A673 (cell line): ENCODE data around the gene TTC19. TPM values are rescaled to one million over a fixed set of nuclear protein-coding genes. Genes with fewer than 3 reads are reported as not detected.

Experiments
- BruUV-seq: library from RNA; stranded (reverse); fragments of 400-500 nt; replicated peaks from 2 replicates; lab custom pipeline; 2021; lab: Mats Ljungman, UMichigan
- CTCF ChIA-PET: fragments of 300-600 bp; sonication (Branson Sonifier 250); formaldehyde crosslinking; loops from one replicate; lab custom pipeline; 2022; ENCODE audit warnings: antibody characterized with exemption; lab: Charles Lee
- POLR2A ChIA-PET: fragments of 300-600 bp; sonication (Branson Sonifier 250); formaldehyde crosslinking; loops from one replicate; lab custom pipeline; 2022; ENCODE audit warnings: antibody characterized with exemption; ENCODE audit not compliant: low non-redundant PET; lab: Charles Lee
- DNase-seq: peaks from one replicate; pipeline ENCODE4 v3.0.0-alpha.2; 2015; ENCODE audit warnings: low spot score
- H3K27ac ChIP-seq: fragments of 200-600 bp; sonication (generic); 2 replicates; pipeline ENCODE4 v1.5.1; 2016; ENCODE audit warnings: mixed run types, low read depth, mild to moderate bottlenecking, mixed read lengths, antibody characterized with exemption, low read length; ENCODE audit not compliant: poor library complexity, severe bottlenecking
- H3K27me3 ChIP-seq: fragments of 200-600 bp; sonication (generic); replicated peaks from 2 replicates; pipeline ENCODE4 v1.6.1; 2017; ENCODE audit warnings: mixed run types, low read depth, mild to moderate bottlenecking, mixed read lengths, antibody characterized with exemption, low read length; ENCODE audit not compliant: insufficient read depth, poor library complexity
- H3K36me3 ChIP-seq: fragments of 200-600 bp; sonication (generic); 2 replicates; pipeline ENCODE4 v1.6.1; 2016; ENCODE audit warnings: mixed run types, mild to moderate bottlenecking, mixed read lengths, antibody characterized with exemption, low read length; ENCODE audit not compliant: insufficient read depth, poor library complexity, severe bottlenecking
- H3K4me1 ChIP-seq: fragments of 200-600 bp; sonication (generic); 2 replicates; pipeline ENCODE4 v1.6.1; 2017; ENCODE audit warnings: mixed run types, mild to moderate bottlenecking, mixed read lengths, antibody characterized with exemption, low read length; ENCODE audit not compliant: insufficient read depth, poor library complexity, severe bottlenecking
- H3K4me3 ChIP-seq: fragments of 200-600 bp; sonication (generic); 2 replicates; pipeline ENCODE4 v1.5.1; 2016; ENCODE audit warnings: low read depth, mixed run types, mild to moderate bottlenecking, mixed read lengths, low read length; ENCODE audit not compliant: poor library complexity, severe bottlenecking
- H3K9me3 ChIP-seq: fragments of 200-600 bp; sonication (generic); 2 replicates; pipeline ENCODE4 v1.6.1; 2016; ENCODE audit warnings: mixed run types, low read depth, mild to moderate bottlenecking, mixed read lengths, antibody characterized with exemption, low read length; ENCODE audit not compliant: poor library complexity, severe bottlenecking
- CTCF ChIP-seq: fragments of 300-800, 200-600 bp; sonication (generic); conservative IDR thresholded peaks from 2 replicates; pipeline ENCODE4 v1.5.1; 2017; ENCODE audit warnings: low read depth, mild to moderate bottlenecking, antibody characterized with exemption, low read length, moderate library complexity, mixed read lengths
- EZH2 ChIP-seq: fragments of 200-600 bp; sonication (generic); IDR thresholded peaks from 2 replicates; pipeline ENCODE4 v1.6.1; 2017; ENCODE audit warnings: borderline replicate concordance, low read depth, mild to moderate bottlenecking, mixed read lengths, antibody characterized with exemption, low read length; ENCODE audit not compliant: poor library complexity, severe bottlenecking
- intact Hi-C: fragments of 100-400 bp; cut with micrococcal nuclease; formaldehyde crosslinking; loops from one replicate; pipeline ENCODE4 v1.10.0; 2022; ENCODE audit not compliant: unreplicated experiment
- total RNA-seq: library from RNA; stranded (reverse); gene quantifications from 2 replicates; pipeline ENCODE4 v1.2.3, GENCODE V29; 2021

TTC19 gene
- total RNA-seq, 1 experiment from 2014 or later, result 44.5 TPM

GRCh38 chr17:16072031-16072430 is 72.4 kb downstream of the TTC19 start:
- TF ChIP-seq CTCF (no peak), EZH2 (no peak)
- no peaks in the 10 kb centered on the region for H3K9me3 ChIP-seq
- DNase-seq, result no peak
- no TSS peak for BruUV-seq
- H3K27ac ChIP-seq, result no peak overlapping the region
- POLR2A ChIA-PET, result no interaction called here
- no peaks in the 10 kb centered on the region for H3K27me3 ChIP-seq
- H3K36me3 ChIP-seq, result peaks cover 35% of the 10 kb centered on the region
- CTCF ChIA-PET, result interaction anchor here (0.6 kb wide), 1 partner anchor 83 kb away, joined by 4 read pairs; no protein-coding TSS in a partner anchor
- intact Hi-C loops, result no loop called here
- no peaks in the 10 kb centered on the region for H3K4me1 ChIP-seq
- no peak overlapping the region for H3K4me3 ChIP-seq

- Histone ChIP-seq H3K4me3 (no peak overlapping the region), H3K36me3 (peaks cover 45% of the 10 kb centered on the region), H3K27me3 (no peaks in the 10 kb centered on the region), H3K9me3 (no peaks in the 10 kb centered on the region), H3K4me1 (no peaks in the 10 kb centered on the region), H3K27ac (no peak overlapping the region)
- no peak for DNase-seq
- ChIA-PET POLR2A (no interaction called here), CTCF (no interaction called here)
- TF ChIP-seq CTCF (no peak), EZH2 (no peak)
- BruUV-seq, result no TSS peak
- intact Hi-C loops, result no loop called here
Observed at GRCh38 chr17:16073845-16074244, 74.2 kb downstream of the TTC19 start.

- Histone ChIP-seq H3K36me3 (peaks cover 51% of the 10 kb centered on the region), H3K27ac (no peak overlapping the region), H3K4me3 (no peak overlapping the region), H3K27me3 (no peaks in the 10 kb centered on the region), H3K4me1 (no peaks in the 10 kb centered on the region), H3K9me3 (no peaks in the 10 kb centered on the region)
- no peak for DNase-seq
- TF ChIP-seq CTCF, result no peak
- intact Hi-C loops, result no loop called here
- ChIA-PET CTCF (no interaction called here), POLR2A (no interaction called here)
- no TSS peak for BruUV-seq
Observed at GRCh38 chr17:16074423-16074822, 74.8 kb downstream of the TTC19 start.
